Measurements from ENCODE around the gene PIKFYVE.
"Not testable (repeated sequence)": the region's sequence is repeated elsewhere in the genome, so short reads cannot be mapped to it uniquely, and the experiment has no call there.

PIKFYVE gene

GRCh38 chr2:208300847-208301618 is 35.0 kb downstream of the PIKFYVE start:
- no peak for DNase-seq

GRCh38 chr2:208304157-208304556 is 38.1 kb downstream of the PIKFYVE start:
- DNase-seq = no peak

- DNase-seq = no peak
Measured at GRCh38 chr2:208304695-208305094, 38.6 kb downstream of the PIKFYVE start.

- no peak for DNase-seq
Measured at GRCh38 chr2:208306291-208306690, 40.2 kb downstream of the PIKFYVE start.

- peak in 3 of 4 experiments; percentile 5 to 42 (median 31) for DNase-seq
Measured at GRCh38 chr2:208311321-208311720, 45.3 kb downstream of the PIKFYVE start.

GRCh38 chr2:208311954-208312353 is 45.9 kb downstream of the PIKFYVE start:
- DNase-seq = peak; percentile 44 to 85 (median 66)

- DNase-seq = peak; percentile 70 to 92 (median 76)
Measured at GRCh38 chr2:208315081-208315788, 49.2 kb downstream of the PIKFYVE start.

- DNase-seq = no peak
Measured at GRCh38 chr2:208318127-208318526, 52.1 kb downstream of the PIKFYVE start.

- no peak for DNase-seq
Measured at GRCh38 chr2:208319391-208319790, 53.3 kb downstream of the PIKFYVE start.

- DNase-seq = no peak
Measured at GRCh38 chr2:208320686-208321085, 54.6 kb downstream of the PIKFYVE start.

GRCh38 chr2:208326016-208326415 is 60.0 kb downstream of the PIKFYVE start:
- DNase-seq = no peak

- no peak for DNase-seq
Measured at GRCh38 chr2:208329485-208329884, 63.4 kb downstream of the PIKFYVE start.

- no peak for DNase-seq
Measured at GRCh38 chr2:208334230-208334629, 68.2 kb downstream of the PIKFYVE start.

GRCh38 chr2:208346756-208347155 is 80.7 kb downstream of the PIKFYVE start:
- DNase-seq = no peak

GRCh38 chr2:208350610-208351009 is 84.6 kb downstream of the PIKFYVE start:
- DNase-seq = no peak

GRCh38 chr2:208352644-208353567 is 86.9 kb downstream of the PIKFYVE start:
- DNase-seq = no peak

- no peak for DNase-seq
Measured at GRCh38 chr2:208354964-208355381, 88.9 kb downstream of the PIKFYVE start.

- DNase-seq = not testable (repeated sequence)
Measured at GRCh38 chr2:208356420-208356819, 90.4 kb downstream of the PIKFYVE start.

GRCh38 chr2:208356846-208357574 is 91.0 kb downstream of the PIKFYVE start:
- DNase-seq = no peak

GRCh38 chr2:208358758-208359631 is 92.9 kb downstream of the PIKFYVE start:
- DNase-seq = peak; percentile 5 to 41 (median 26)

GRCh38 chr2:208359632-208359986 is 93.6 kb downstream of the PIKFYVE start:
- DNase-seq = peak; percentile 22 to 59 (median 46)
